IMR-90 (cell line): ENCODE results near the gene CDA. TPM values are rescaled to one million over a fixed set of nuclear protein-coding genes. Genes with fewer than 3 reads are reported as not detected.

ENCODE experiments used
- ATAC-seq: fragments of 200-7000 bp; cut with Tn5 transposase; 2 replicates; pipeline ENCODE4 v1.9.1; 2020; ENCODE audit warnings: low read depth, mild to moderate bottlenecking, moderate library complexity
- BruUV-seq: library from RNA; stranded (reverse); fragments of 400-500 nt; replicated peaks from 2 replicates; lab custom pipeline; 2021; lab: Mats Ljungman, UMichigan
- CTCF ChIA-PET: fragments of 300-600 bp; formaldehyde crosslinking; extraction: SDS; loops from one replicate; lab custom pipeline; 2021; ENCODE audit warnings: antibody characterized with exemption; lab: Yijun Ruan, JAX
- POLR2A ChIA-PET: fragments of 300-600 bp; sonication (Branson Sonifier 250); formaldehyde crosslinking; loops from one replicate; lab custom pipeline; 2022; ENCODE audit warnings: antibody characterized with exemption; ENCODE audit not compliant: unreplicated experiment; lab: Charles Lee
- DNase-seq: peaks from one replicate; pipeline ENCODE4 v3.0.0; 2013
- H2AFZ ChIP-seq: replicated peaks from 2 replicates; pipeline ENCODE3; 2013; ENCODE audit warnings: low read length, mild to moderate bottlenecking; ENCODE audit not compliant: poor library complexity
- H2AK5ac ChIP-seq: 2 replicates; pipeline ENCODE4 v1.6.1; 2013; ENCODE audit warnings: low read depth, low read length, inconsistent platforms
- H2AK9ac ChIP-seq: replicated peaks from 2 replicates; pipeline ENCODE3; 2013; ENCODE audit warnings: mild to moderate bottlenecking, low read depth, low read length, moderate library complexity; ENCODE audit not compliant: poor library complexity
- H2BK120ac ChIP-seq: 2 replicates; pipeline ENCODE4 v1.6.1; 2013; ENCODE audit warnings: low read depth, low read length, inconsistent platforms
- H2BK15ac ChIP-seq: 3 replicates; pipeline ENCODE4 v1.6.1; 2013; ENCODE audit warnings: low read depth, low read length, inconsistent platforms
- H2BK20ac ChIP-seq: 2 replicates; pipeline ENCODE4 v1.6.1; 2013; ENCODE audit warnings: low read depth, mild to moderate bottlenecking, inconsistent platforms, low read length, moderate library complexity
- H2BK5ac ChIP-seq: 2 replicates; pipeline ENCODE4 v1.6.1; 2013; ENCODE audit warnings: mild to moderate bottlenecking, low read depth, low read length, inconsistent platforms; ENCODE audit not compliant: poor library complexity, severe bottlenecking
- H3K14ac ChIP-seq: replicated peaks from 2 replicates; pipeline ENCODE4 v1.6.1; 2013; ENCODE audit warnings: low read depth, low read length, inconsistent platforms
- H3K18ac ChIP-seq: 2 replicates; pipeline ENCODE4 v1.6.1; 2013; ENCODE audit warnings: low read depth, low read length, control low read depth
- H3K23ac ChIP-seq: 2 replicates; pipeline ENCODE4 v1.6.1; 2013; ENCODE audit warnings: low read depth, low read length, inconsistent platforms
- H3K27ac ChIP-seq: 2 replicates; pipeline ENCODE4 v1.5.1; 2013; ENCODE audit warnings: mild to moderate bottlenecking, control low read depth, low read length; ENCODE audit not compliant: insufficient read depth
- H3K27me3 ChIP-seq: 2 replicates; pipeline ENCODE4 v1.6.1; 2013; ENCODE audit warnings: low read length; ENCODE audit not compliant: control insufficient read depth, insufficient read depth
- H3K36me3 ChIP-seq: 2 replicates; pipeline ENCODE4 v1.6.1; 2013; ENCODE audit warnings: low read length, mixed read lengths; ENCODE audit not compliant: control insufficient read depth, insufficient read depth
- H3K4ac ChIP-seq: 2 replicates; pipeline ENCODE4 v1.6.1; 2013; ENCODE audit warnings: low read depth, low read length, inconsistent platforms
- H3K4me1 ChIP-seq: 2 replicates; pipeline ENCODE4 v1.6.1; 2013; ENCODE audit warnings: low read length, mixed read lengths; ENCODE audit not compliant: control insufficient read depth, insufficient read depth
- H3K4me2 ChIP-seq: 2 replicates; pipeline ENCODE4 v1.6.1; 2013; ENCODE audit warnings: low read depth, mild to moderate bottlenecking, control low read depth, low read length, moderate library complexity
- H3K4me3 ChIP-seq: 2 replicates; pipeline ENCODE4 v1.5.1; 2013; ENCODE audit warnings: low read depth, mild to moderate bottlenecking, control low read depth, low read length, moderate library complexity; ENCODE audit not compliant: insufficient read depth
- H3K56ac ChIP-seq: 2 replicates; pipeline ENCODE4 v1.6.1; 2013; ENCODE audit warnings: low read length, inconsistent platforms; ENCODE audit not compliant: insufficient read depth; ENCODE audit errors: extremely low read depth
- H3K79me1 ChIP-seq, 2 experiments: 2 replicates each; pipeline ENCODE4 v1.6.1; 2013; ENCODE audit warnings: low read length in 2 of 2, inconsistent platforms in 1 of 2, low read depth in 1 of 2
- H3K9ac ChIP-seq: 2 replicates; pipeline ENCODE4 v1.6.1; 2013; ENCODE audit warnings: low read depth, low read length, control low read depth
- H3K9me1 ChIP-seq: 2 replicates; pipeline ENCODE4 v1.6.1; 2013; ENCODE audit warnings: low read length, inconsistent platforms; ENCODE audit not compliant: insufficient read depth
- H3K9me3 ChIP-seq: 2 replicates; pipeline ENCODE4 v1.6.1; 2013; ENCODE audit warnings: low read length; ENCODE audit not compliant: control insufficient read depth, insufficient read depth
- H4K20me1 ChIP-seq: 2 replicates; pipeline ENCODE4 v1.6.1; 2013; ENCODE audit warnings: low read length, inconsistent platforms; ENCODE audit not compliant: insufficient read depth
- H4K5ac ChIP-seq: 2 replicates; pipeline ENCODE4 v1.6.1; 2013; ENCODE audit warnings: mild to moderate bottlenecking, low read depth, low read length, control low read depth
- H4K8ac ChIP-seq, 2 experiments: 2 replicates each; pipeline ENCODE4 v1.6.1; 2013; ENCODE audit warnings: low read depth in 2 of 2, low read length in 2 of 2, control low read depth in 1 of 2, inconsistent platforms in 1 of 2
- H4K91ac ChIP-seq: 2 replicates; pipeline ENCODE4 v1.6.1; 2013; ENCODE audit warnings: low read depth, low read length, inconsistent platforms; ENCODE audit not compliant: insufficient read depth
- BHLHE40 ChIP-seq: fragments of 150-350 bp; IDR thresholded peaks from 2 replicates; pipeline ENCODE4 v1.6.1; 2016; ENCODE audit warnings: mild to moderate bottlenecking, low read depth, low read length
- CEBPB ChIP-seq: IDR thresholded peaks from 2 replicates; pipeline ENCODE4 v1.6.1; 2012; ENCODE audit warnings: low read depth, low read length, improper control_type of control experiment
- CHD1 ChIP-seq: IDR thresholded peaks from 2 replicates; pipeline ENCODE4 v1.6.1; 2012; ENCODE audit warnings: low read depth, low read length, improper control_type of control experiment
- CTCF ChIP-seq: conservative IDR thresholded peaks from 2 replicates; pipeline ENCODE4 v1.5.1; 2012; ENCODE audit warnings: mild to moderate bottlenecking, low read depth, low read length, improper control_type of control experiment
- ELK1 ChIP-seq: fragments of 150-350 bp; IDR thresholded peaks from 2 replicates; pipeline ENCODE4 v1.6.1; 2016; ENCODE audit warnings: low read depth, mild to moderate bottlenecking, low read length, moderate library complexity, borderline replicate concordance
- FOS ChIP-seq: fragments of 150-350 bp; IDR thresholded peaks from 2 replicates; pipeline ENCODE4 v1.6.1; 2016; ENCODE audit warnings: low read depth, low read length
- MAFK ChIP-seq: IDR thresholded peaks from 2 replicates; pipeline ENCODE4 v1.6.1; 2012; ENCODE audit warnings: low read depth, low read length, improper control_type of control experiment
- MAZ ChIP-seq: IDR thresholded peaks from 2 replicates; pipeline ENCODE4 v1.6.1; 2012; ENCODE audit warnings: low read depth, mild to moderate bottlenecking, low read length, improper control_type of control experiment, moderate library complexity, borderline replicate concordance
- MXI1 ChIP-seq: IDR thresholded peaks from 2 replicates; pipeline ENCODE4 v1.6.1; 2012; ENCODE audit warnings: low read depth, mild to moderate bottlenecking, low read length, moderate library complexity, borderline replicate concordance
- NFE2L2 ChIP-seq: fragments of 150-350 bp; IDR thresholded peaks from 2 replicates; pipeline ENCODE4 v1.6.1; 2016; ENCODE audit warnings: low read depth, mild to moderate bottlenecking, low read length
- POLR2A ChIP-seq: IDR thresholded peaks from 2 replicates; pipeline ENCODE4 v1.6.1; 2012; ENCODE audit warnings: mild to moderate bottlenecking, low read depth, low read length
- RAD21 ChIP-seq: IDR thresholded peaks from 2 replicates; pipeline ENCODE4 v1.6.1; 2012; ENCODE audit warnings: low read length, improper control_type of control experiment
- RCOR1 ChIP-seq: IDR thresholded peaks from 2 replicates; pipeline ENCODE4 v1.6.1; 2012; ENCODE audit warnings: mild to moderate bottlenecking, low read length, improper control_type of control experiment; ENCODE audit not compliant: insufficient replicate concordance
- RFX5 ChIP-seq: IDR thresholded peaks from 2 replicates; pipeline ENCODE4 v1.8.0; 2012; ENCODE audit warnings: low read depth, mild to moderate bottlenecking, low read length, moderate library complexity
- SMC3 ChIP-seq: fragments of 150-350 bp; IDR thresholded peaks from 2 replicates; pipeline ENCODE4 v1.6.1; 2016; ENCODE audit warnings: low read depth, mild to moderate bottlenecking, antibody characterized with exemption, low read length, moderate library complexity
- USF2 ChIP-seq: fragments of 150-350 bp; IDR thresholded peaks from 2 replicates; pipeline ENCODE4 v1.6.1; 2017; ENCODE audit warnings: mild to moderate bottlenecking, antibody characterized with exemption, low read length, low read depth
- WGBS, 2 experiments: methylation state at CpG; one replicate each; pipeline versions ENCODE4 v1.1.5 to v1.1.7; 2013; ENCODE audit warnings: missing lambda C conversion rate in 2 of 2; ENCODE audit not compliant: insufficient read length in 1 of 2; ENCODE audit errors: extremely low coverage in 2 of 2; 5-methylcytosine and 5-hydroxymethylcytosine counted together
- dilution Hi-C: fragments of 300-500 bp; cut with HindIII; formaldehyde crosslinking; loops from one replicate; pipeline ENCODE4 v1.14.3; 2018; ENCODE audit warnings: low sequenced_read_pairs; ENCODE audit not compliant: unreplicated experiment
- in situ Hi-C: fragments of 300-500 bp; cut with MboI; formaldehyde crosslinking; loops from 3 replicates; pipeline ENCODE4 v1.14.3; 2019; ENCODE audit warnings: low sequenced_read_pairs, inconsistent platforms, mixed read lengths
- intact Hi-C: fragments of 100-400 bp; cut with micrococcal nuclease; formaldehyde crosslinking; loops from 2 replicates; pipeline ENCODE4 v1.10.0; 2022
- polyA plus RNA-seq, 3 experiments: library from polyadenylated mRNA; depleted of rRNA; stranded (reverse); fragments of >200 nt; gene quantifications; 2 replicates each; pipeline ENCODE4 v1.2.3, GENCODE V29; 2012; ENCODE audit warnings: low replicate concordance in 1 of 3
- total RNA-seq: library from RNA; depleted of rRNA; stranded (reverse); fragments of >200 nt; gene quantifications from 2 replicates; pipeline ENCODE4 v1.2.3, GENCODE V29; 2012

Gene CDA
- total and polyA plus RNA-seq, 2 of the 4 experiments (the other 2 are of a cell fraction): 0.90 to 9.4 TPM

- H2AFZ ChIP-seq: no peak overlapping the region
- dilution Hi-C loops: no loop called here
- H3K36me3 ChIP-seq: no peaks in the 10 kb centered on the region
- no peak overlapping the region for H3K27ac ChIP-seq
- H4K5ac ChIP-seq: no peak overlapping the region
- CTCF ChIA-PET: no interaction called here
- H2BK20ac ChIP-seq: no peak overlapping the region
- no peaks in the 10 kb centered on the region for H3K9me1 ChIP-seq
- H4K91ac ChIP-seq: no peak overlapping the region
- no peak overlapping the region for H2BK120ac ChIP-seq
- H3K18ac ChIP-seq: no peak overlapping the region
- no peak overlapping the region for H2BK5ac ChIP-seq
- H3K79me1 ChIP-seq: no peaks in the 10 kb centered on the region
- no peak overlapping the region for H3K4ac ChIP-seq
- in situ Hi-C loops: no loop called here
- H3K9ac ChIP-seq: no peak overlapping the region
- intact Hi-C loops: no loop called here
- TF ChIP-seq USF2: no peak
- no peak for TF ChIP-seq NFE2L2
- TF ChIP-seq MXI1: no peak
- no peak for TF ChIP-seq POLR2A
- TF ChIP-seq RAD21: no peak
- TF ChIP-seq RCOR1: no peak
- no peak for TF ChIP-seq CEBPB
- no peak for TF ChIP-seq CHD1
- no peak for TF ChIP-seq MAFK
- no peak for TF ChIP-seq SMC3
- TF ChIP-seq BHLHE40: no peak
- TF ChIP-seq RFX5: no peak
- TF ChIP-seq CTCF: no peak
- no peak for TF ChIP-seq FOS
- TF ChIP-seq MAZ: no peak
- TF ChIP-seq ELK1: no peak
- H4K8ac ChIP-seq: no peak overlapping the region
- H2AK5ac ChIP-seq: no peak overlapping the region
- DNase-seq: no peak
- H3K14ac ChIP-seq: no peak overlapping the region
- peaks cover 73% of the 10 kb centered on the region for H3K27me3 ChIP-seq
- H2AK9ac ChIP-seq: no peak overlapping the region
- no peak overlapping the region for H2BK15ac ChIP-seq
- POLR2A ChIA-PET: no interaction called here
- no TSS peak for BruUV-seq
- H3K23ac ChIP-seq: 0 out of 2 replicates have a peak overlapping the region, but pooled peaks have one; percentile 38
- no peak overlapping the region for H3K4me3 ChIP-seq
- H3K56ac ChIP-seq: no peak overlapping the region
- no peaks in the 10 kb centered on the region for H3K9me3 ChIP-seq
- no CpG with 5 or more reads among the region's 5 CpGs for WGBS, 2 experiments
- H3K4me1 ChIP-seq: no peaks in the 10 kb centered on the region
- ATAC-seq: no peak
- H3K4me2 ChIP-seq: no peak overlapping the region
- H4K20me1 ChIP-seq: no peaks in the 10 kb centered on the region
Observed at GRCh38 chr1:20558191-20558590, 30.7 kb upstream of the CDA start.
